NCI-H82 treated with DMSO at 0.1 percent for 48 hours (cell line): ENCODE results near the gene DERA.
A peak's percentile ranks its signal among the peaks of the same experiment; 100 is the strongest.
"Not testable (repeated sequence)": the region's sequence is repeated elsewhere in the genome, so short reads cannot be mapped to it uniquely, and the experiment has no call there.

Experiments used
- DNase-seq: peaks from one replicate; lab custom pipeline; 2025; ENCODE audit not compliant: unreplicated experiment; lab: John Stamatoyannopoulos, UW

The DERA gene

DNA sequence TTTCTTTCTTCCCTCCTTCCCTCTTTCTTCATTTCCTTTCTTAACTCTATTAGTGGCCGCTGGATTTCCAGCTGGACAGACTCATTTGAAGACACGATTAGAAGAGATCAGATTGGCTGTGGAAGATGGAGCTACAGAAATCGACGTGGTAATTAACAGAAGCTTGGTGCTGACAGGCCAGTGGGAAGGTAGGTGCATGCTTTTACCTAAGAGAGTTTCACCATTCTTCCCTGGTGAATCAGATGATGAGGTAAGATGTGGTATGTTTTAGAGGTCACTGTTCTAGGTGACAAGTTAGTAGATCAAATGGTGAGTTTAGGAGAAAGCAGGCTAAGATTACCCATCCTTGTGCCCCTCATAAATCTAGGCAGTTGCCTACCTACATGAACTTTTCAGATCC lies 51.6 kb downstream of the DERA start:
- no peak for DNase-seq

DNA sequence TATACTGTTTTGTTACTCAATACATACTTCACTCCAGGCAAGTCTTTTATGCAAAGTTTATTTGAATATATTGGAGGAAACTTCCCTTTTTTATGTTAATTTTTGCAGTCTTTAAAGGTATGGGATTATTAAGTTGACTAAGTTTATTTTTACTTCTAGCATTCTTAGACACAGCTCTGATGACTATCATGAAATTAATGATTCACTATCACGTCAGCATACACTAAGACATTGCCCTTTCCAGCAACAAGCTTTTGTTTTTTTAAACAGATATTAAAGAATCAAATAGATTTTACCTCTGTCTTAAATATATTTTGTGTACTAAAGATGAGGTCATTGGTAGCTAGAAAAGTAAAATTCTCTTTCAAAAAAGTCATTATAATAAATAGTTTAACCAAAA lies 52.1 kb downstream of the DERA start:
- no peak for DNase-seq

DNA sequence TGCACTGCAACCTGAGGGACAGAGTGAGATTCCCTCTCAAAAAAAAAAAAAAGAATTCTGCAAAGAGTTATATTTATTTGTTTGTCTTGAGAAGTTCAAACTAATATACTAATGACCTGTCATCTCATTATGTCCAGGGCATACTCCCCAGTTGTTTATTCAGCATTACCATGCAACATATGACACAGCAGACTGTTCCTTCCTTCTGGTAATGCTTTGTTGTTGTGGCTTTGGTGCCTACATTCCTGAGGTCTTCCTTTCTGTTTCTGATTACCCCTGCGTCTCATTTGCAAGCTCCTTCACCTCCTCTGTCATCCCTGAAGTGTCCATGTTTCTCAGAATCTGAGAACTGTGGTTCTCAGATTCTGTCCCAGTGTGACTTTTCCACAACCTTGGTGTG lies 55.3 kb downstream of the DERA start:
- DNase-seq, result no peak

DNA sequence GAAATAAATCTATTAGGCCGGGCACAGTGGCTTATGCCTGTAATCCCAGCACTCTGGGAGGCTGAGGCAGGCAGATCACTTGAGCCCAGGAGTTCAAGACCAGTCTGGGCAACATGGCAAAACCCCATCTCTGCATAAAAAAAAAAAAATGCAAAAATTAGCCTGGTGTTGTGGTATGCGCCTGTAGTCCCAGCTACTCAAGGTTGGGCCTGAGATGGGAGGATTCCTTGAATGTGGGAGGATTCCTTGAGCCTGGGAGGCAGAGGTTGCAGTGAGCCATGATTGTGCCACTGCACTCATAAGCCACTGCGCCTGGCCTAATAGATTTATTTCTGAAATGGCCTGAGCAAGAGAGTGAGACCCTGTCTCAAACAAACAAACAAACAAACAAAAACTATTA lies 55.9 kb downstream of the DERA start:
- not testable (repeated sequence) for DNase-seq

DNA sequence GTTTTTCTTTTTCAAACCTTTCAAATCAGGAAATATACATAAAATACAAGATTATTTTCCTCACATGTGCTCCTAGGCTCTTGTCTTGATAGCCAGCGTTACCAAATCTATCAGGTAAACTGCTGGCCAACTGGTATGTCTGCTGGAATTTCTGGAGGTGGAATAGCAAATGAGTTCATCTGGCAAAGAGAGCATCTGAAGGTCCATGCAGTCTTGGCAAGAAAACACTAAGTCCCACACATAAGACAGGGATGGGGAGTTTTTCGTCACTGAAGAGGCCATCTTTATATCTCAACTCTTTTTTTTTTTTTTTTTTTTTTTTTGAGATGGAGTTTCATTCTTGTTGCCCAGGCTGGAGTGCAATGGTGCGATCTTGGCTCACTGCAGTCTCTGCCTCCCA lies 60.1 kb downstream of the DERA start:
- no peak for DNase-seq

DNA sequence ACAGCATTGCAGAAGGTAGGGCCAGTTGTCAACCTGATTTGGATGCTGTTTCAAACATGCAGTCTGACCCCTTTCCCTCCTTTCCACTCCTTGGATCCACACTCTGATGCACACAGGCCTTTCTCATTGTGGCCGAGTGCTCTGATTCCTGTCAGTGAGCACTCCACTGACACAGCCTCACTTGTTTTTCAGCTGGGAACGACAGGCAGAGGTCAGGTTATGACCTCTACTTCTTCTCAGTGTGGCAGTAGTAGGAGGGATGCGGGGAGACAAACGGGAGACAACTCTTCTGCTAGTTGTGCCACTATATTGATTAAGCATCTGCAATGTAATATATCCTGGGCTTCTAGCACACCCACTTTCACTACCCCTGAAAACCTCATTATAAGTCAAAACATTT lies 61.8 kb downstream of the DERA start:
- DNase-seq, result no peak

DNA sequence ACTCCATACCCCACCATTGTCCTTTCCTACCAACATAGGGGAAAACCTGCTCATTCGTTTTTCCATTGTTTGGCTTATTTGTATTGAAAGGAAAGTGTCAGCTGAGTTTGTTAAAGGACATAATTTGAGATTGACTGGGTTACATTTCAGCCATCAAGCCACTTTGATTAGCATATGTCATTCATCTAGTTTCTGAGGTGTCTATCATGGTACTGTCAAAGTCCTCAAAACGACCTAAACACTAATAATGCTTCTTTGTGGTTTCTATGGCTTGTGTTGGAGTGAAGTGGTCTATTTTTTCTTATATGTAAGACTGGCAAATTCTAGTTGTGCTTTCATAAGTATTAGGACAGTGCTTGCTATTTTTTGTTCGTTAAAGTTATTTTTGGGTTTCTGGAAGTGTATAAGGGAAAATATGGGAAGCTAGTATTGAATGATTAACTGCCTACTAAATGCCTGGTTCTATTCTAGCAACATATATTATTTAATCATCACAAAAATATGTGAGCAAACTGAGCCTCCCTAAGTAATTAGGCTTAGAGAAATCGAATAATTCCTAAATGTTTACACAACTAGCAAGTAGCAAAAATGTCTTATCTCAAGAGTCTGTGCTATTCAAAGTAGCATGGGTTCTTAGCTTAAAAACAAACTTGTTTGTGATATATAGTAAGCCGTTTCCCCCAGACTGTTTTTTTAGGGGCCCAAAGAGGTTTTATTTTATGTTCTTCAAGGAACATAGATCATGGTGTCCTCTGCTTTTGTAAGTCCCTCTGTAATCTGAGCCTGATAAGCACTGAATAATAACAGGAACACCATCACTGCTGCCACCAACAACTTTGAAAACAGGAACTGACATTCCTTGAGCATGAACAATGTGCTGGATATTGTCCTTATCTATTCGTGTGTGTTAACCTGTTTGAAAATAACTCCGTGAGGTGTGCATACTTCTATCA lies 67.1 kb downstream of the DERA start:
- DNase-seq, result no peak

DNA sequence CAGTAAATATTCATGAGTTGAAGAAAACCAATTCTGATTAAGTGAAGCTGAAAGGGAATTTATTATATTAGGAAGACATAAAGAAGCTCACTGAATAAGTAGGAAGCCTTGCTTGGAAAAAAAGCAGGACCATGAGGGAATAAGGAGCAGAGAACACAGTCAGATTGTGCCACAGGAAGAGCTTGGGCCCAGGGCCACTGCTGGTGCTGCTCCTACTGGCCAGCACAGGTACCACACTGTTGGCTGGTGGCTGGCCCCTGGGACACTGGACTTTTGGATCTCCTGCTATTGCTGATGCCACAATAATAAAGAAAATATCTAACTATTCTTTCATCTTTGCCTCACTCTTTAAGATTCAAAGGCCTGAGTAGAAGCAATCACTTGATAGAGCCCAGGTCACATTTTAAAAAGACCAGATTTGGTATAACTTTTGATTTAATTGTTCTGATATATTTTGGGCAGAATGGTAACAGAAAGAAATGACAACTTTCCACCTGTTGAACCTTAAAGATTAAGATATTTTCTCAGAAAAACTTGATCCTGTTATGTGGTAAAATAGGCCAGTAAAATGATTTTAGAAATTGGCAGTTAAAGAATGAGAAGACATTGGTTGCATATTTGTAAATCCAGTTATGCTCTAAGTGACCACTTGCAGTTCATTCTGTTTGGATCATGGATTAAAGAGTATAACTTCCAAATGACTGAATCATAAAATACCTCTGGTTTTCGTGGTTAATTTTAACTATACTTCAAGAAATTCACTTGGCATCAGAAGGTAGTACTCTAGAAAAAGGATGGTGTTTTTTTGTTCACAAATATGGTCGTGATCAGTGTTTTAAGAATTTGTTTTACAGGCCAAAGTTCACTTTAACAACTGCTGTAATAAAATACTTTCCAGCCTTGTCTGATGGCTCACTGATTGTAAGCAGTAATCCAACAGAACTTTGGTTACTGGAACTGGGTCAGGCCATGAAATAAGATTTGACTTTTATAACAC lies 68.3 kb downstream of the DERA start:
- DNase-seq, result peak; percentile 11

DNA sequence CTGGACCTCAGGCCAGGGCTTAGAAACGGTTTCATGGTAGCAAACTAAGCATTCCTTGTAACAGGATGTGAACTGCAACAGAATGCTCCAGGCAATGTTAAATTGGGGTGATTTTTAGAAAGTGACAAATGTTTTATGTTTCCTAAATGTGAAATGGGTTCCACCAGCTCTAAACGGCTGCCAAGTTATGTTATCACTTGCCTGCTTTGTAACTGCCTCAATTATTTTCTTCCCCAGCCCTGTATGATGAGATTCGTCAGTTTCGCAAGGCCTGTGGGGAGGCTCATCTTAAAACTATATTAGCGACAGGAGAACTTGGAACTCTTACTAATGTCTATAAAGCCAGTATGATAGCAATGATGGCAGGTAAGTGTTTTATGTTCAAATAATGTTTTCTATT lies 70.9 kb downstream of the DERA start:
- DNase-seq, result no peak

DNA sequence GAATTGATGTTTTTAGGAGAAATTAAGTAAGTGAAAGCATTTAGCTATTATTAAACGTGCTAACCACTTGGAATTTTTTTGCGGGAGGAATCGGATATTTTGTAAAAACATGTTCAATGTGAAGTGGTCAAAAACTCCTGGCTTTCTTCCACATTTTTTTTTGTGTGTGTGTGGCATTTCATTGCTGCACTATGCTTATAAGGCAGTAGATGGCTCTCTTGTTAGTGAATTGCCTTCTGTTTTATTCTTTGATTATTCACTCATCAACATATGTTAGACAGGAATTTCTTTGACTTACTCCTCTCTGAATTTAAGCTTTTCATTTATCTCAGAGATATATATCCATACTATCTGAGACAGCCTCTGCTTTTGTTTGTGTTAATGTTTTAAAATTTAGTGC lies 71.3 kb downstream of the DERA start:
- DNase-seq, result no peak

DNA sequence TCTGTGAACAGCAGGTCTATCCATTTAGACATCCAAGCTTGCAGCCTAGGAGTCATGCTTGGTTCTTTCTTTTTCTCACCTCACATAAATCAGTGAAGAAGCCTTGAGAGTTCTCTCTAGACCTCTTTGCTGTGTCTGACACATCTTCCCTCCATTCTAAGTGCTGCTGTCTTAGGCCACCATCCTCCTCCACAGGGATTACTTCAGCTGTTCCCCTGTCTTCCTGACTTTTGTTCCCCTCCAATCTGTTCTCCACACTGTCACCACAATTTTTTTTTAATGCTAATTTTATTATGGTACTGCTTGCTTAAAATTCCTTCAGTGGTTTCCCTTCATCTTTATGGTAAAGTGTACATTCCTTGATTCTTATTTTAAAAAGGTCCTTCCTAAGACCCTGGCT lies 71.8 kb downstream of the DERA start:
- DNase-seq, result no peak

DNA sequence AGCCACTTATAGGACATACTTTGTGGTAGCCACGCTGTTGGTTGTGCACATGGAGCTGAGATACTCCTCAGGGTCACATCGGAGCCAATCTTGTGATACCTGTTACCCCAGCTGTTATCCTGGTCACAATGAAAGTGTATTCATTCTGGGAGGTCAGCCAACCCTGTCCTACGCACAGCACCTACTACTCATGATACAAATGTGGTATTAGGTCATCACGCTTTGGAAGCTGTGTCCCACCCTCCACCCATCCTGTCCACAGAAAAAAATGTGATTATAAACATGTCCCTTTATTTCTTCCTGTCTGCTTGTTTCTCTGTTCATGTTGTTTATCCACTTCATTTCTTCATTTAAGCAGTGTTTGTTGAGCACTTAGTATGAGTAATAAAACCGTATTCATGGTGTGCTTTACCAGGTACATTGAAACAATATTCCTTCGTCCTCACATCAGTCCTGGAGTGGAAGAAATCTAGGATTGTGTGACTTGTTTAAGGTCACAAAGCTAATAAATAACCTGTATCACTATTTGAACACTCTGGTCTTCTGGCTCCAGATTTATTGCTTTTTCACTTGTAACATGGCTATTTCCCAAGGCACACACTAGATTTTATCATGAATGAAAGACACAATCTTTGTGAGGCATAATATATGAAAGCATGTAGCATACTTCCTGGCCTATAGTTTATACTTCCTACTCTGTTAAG lies 73.1 kb downstream of the DERA start:
- no peak for DNase-seq

DNA sequence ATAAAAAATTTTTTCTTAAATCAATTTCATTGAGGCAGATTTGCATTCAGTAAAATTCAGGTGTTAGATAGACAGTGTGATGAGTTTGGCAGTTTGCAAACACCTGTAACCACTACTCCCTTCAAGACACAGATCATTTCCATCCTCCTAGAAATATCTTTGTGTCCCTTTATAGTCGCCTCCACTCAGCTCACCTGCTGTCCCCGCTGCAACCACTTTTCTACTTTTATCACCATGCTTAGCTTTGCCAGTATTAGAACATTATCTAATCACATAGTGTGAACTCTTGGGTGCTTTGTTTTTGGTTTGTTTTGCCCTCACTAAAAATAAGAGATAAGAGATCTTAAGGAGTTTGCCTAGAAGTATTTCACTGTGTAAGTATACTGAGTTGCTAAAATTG lies 73.8 kb downstream of the DERA start:
- DNase-seq, result no peak

DNA sequence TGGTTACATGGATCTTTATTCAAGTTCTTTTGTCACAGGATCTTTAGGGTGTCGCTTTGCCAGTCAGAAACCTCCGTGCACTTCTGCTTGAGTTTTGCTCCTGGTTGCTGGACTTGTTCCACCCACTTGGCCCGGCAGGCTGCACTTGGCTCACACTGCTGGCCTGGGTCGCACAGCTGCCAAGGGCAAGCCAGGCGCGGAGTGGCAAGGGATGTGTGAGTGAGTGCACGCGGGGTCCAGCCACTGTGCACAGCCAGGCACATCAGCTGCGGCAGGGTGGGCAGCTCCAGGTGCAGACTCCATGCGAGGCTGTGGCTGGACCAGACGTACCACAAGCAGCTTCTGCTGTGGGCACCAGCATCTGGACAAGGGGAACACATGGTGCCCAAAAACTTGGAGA lies 76.6 kb downstream of the DERA start:
- no peak for DNase-seq

DNA sequence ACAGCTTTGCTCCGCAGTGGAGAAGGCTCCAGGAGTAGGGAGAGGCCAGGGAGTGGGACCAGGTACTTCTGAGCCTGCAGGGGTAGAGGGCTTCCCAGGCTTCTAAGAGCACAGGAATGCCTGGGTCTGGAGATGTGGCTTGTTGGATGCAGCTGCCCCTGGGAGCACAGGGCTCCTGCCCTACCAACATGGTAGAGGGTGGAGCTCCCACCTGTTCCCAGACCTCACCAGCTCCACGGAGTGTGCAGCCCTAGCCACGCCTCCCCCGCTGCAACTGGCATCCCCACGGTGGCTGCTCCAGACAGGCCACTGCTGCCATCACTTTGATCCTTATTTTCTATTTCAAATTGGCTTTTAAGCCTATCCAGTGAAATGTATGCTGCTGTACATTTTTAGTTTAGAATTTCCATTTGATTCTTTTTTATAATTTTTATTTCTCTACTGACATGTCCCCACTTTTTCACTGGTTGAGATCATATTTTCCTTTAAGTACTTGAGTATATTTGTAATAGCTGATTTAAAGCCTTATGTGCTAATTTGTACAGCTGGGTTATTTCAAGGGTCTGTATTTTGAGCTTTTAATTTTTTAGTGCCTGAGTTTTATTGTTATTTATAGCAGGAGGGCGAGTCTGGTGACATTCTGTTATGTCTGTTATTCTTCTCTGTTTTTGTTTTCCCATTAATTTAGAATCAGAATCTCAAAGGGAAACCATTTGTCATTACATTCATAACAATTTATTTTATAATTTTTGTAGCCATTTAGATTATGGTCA lies 78.0 kb downstream of the DERA start:
- no peak for DNase-seq

DNA sequence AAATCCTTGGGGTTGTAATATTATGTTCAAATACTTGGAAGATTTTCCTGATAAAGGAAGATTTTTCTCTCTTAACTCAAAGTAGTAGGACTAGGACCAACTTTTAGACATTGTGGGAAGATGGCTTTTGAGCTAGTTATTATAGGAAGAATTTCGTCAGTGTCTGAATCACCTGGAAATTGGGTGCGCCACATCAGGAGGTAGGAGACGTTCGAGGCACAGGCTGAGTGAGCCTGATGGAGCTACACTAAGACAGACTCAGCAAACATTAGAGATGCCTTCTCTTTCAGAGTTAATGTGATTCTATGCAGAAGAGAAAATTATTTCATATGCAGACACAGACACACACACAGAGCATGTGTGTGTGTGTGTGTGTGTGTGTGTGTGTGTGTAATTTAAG lies 84.7 kb downstream of the DERA start:
- DNase-seq, result no peak

DNA sequence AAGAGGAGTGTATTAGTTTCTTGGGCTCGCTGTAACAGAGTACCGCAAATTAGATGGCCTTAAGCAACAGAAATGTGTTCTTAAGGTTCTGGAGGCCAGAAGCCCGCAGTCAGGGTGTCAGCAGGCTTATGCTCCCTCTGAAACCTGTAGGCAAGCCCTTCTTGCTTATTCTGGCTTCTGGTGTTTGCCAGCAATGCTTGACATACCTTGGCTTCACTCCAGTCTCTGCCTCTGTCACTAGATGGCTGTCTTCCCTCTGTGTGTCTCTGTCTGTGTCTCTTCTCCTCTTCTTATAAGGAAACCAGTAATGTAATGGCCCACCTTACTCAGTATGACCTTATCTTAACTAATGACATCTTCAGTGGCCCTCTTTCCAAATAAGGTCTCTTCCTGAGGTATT lies 85.1 kb downstream of the DERA start:
- peak; percentile 8 for DNase-seq

DNA sequence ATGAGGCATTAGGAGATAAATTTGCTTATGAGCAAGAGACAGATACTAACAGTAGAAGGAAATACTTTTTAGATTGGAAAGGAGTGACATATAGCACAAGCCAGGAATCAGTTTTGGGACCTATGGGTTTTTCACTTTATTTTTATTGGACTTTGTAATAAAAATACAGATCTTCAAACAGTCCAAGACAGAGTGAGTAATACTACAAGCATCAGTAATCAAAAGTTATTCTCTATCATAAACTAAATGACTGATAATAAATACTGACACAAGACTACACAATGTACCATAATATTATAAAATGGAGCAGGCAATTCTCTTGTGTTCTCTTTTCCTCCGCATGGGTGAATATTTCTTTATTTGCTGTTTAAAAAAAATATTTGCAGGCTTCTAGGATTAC lies 85.8 kb downstream of the DERA start:
- no peak for DNase-seq

DNA sequence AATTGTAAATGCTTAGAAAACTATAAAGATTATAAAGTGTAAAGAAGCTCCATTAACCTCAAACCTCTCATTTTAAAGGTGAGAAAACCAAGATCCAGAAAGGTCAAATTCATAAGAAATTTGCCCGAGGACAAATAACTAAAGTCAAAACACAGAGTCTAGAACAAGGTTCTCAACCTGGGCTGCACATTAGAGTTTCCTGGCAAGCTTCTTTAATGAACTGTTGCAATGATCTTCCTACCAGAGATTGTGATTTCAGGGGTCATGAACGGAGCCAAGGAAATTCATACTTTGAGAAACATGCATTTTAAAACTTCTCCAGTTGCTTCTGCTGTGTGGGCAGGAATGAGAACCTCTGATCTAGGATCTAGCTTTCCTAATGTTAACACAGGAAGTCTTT lies 86.8 kb downstream of the DERA start:
- no peak for DNase-seq

DNA sequence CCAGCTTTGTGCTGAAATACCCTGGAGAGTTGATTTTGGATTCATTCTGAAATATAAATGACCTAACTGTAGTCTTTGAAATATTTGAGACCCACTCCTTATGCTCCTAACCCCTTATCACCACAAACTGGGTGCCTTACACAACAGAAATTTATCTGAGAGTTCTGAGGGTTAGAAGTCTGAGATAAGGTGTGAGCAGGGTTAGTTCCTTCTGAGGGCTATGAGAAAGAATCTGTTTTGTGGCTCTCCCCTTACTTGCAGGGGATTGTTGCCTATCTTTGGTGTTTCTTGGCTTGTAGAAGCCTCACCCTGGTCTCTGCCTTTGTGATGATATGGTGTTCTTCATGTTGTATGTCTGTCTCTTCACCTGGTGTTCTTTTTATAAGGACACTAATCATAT lies 91.7 kb downstream of the DERA start:
- no peak for DNase-seq

DNA sequence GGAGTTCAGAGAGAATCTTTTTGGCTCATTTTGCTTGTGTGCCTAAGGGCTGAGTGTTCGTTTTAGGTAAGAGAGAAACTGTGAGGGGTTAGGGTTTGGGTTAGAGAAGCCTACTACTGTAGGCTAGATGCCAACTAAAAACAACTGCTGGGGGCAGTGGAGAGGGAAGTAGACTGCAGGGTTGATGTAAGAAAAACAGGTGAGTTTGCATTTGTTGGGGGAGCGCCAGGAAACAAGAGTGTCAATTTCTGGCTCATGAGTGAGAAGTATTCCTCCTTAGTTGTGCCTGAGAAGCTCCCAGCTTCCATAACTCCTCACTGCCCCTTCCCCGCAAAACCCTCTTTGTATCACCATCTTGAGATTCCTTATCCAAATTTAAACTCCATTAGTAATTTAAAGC lies 92.3 kb downstream of the DERA start:
- DNase-seq, result no peak
